SK-N-MC (cell line): Measurements from ENCODE around the gene LLGL2.

Experiments used
- DNase-seq: peaks from one replicate; pipeline ENCODE4 v3.0.0-alpha.2; 2011; ENCODE audit warnings: low read depth, low spot score
- H3K27ac ChIP-seq: fragments of 200-600 bp; sonication (generic); 2 replicates; pipeline ENCODE4 v1.5.1; 2016; ENCODE audit warnings: mixed run types
- H3K36me3 ChIP-seq: fragments of 200-600 bp; sonication (generic); 2 replicates; pipeline ENCODE4 v1.6.1; 2017; ENCODE audit warnings: antibody characterized with exemption, low read length, mixed read lengths; ENCODE audit not compliant: insufficient read depth
- H3K4me3 ChIP-seq: fragments of 200-600 bp; sonication (generic); 2 replicates; pipeline ENCODE4 v1.5.1; 2016
- H3K9ac ChIP-seq: fragments of 200-600 bp; sonication (generic); 2 replicates; pipeline ENCODE4 v1.8.0; 2017; ENCODE audit warnings: mixed run types, mixed read lengths; ENCODE audit not compliant: insufficient read length
- H3K9me3 ChIP-seq: fragments of 200-600 bp; sonication (generic); 2 replicates; pipeline ENCODE4 v1.6.1; 2017; ENCODE audit warnings: low read depth, mild to moderate bottlenecking, antibody characterized with exemption, low read length, moderate library complexity, mixed read lengths
- EZH2 ChIP-seq: fragments of 200-600 bp; sonication (generic); IDR thresholded peaks from one replicate; pipeline ENCODE4 v1.6.1; 2017; ENCODE audit warnings: antibody characterized with exemption
- FOXP2 ChIP-seq: optimal IDR thresholded peaks from 2 replicates; pipeline ENCODE3; 2011; ENCODE audit warnings: mild to moderate bottlenecking, moderate library complexity; ENCODE audit not compliant: insufficient read depth; ENCODE audit errors: extremely low read length, control extremely low read depth
- POLR2AphosphoS5 ChIP-seq: IDR thresholded peaks from 2 replicates; pipeline ENCODE4 v1.6.1; 2012; ENCODE audit warnings: mild to moderate bottlenecking, low read depth, low read length, borderline replicate concordance

The LLGL2 gene

DNA sequence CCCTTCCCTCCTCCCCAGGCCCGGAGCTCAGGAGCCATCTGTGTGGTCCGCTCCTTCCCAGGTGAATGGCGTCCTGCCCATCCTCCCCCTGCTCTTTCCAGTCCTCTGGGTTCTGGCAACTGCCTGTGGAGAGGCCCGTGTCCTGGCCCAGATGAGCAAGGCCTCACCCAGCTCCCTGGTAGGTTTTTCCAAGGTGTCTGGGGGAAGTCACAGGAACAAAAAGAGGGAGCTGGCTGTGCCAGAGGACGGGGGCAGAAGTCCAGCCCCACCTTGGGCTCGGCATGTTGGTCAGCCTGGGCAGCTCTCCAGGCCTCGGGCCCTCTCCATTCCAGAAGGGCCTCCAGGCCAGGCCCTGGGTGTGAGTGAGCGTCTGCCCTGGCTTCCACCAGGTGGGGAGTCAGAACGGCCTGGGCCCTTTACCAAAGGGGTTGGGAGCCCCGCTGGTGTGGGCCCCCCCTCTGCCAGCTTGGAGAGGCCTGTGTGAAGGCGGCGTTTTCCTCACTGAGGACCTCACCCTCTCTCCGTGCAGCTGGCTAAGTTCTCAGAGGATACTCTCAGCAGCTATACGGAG, 35.2 kb upstream of the LLGL2 start:
- no peak overlapping the region for H3K4me3 ChIP-seq
- TF ChIP-seq POLR2AphosphoS5 (no peak), FOXP2 (no peak), EZH2 (no peak)
- H3K9ac ChIP-seq, result no peak overlapping the region
- H3K36me3 ChIP-seq, result no peaks in the 10 kb centered on the region; the same call in 1 of the 2 replicates
- no peaks in the 10 kb centered on the region for H3K9me3 ChIP-seq
- H3K27ac ChIP-seq, result no peak overlapping the region
- DNase-seq, result no peak

DNA sequence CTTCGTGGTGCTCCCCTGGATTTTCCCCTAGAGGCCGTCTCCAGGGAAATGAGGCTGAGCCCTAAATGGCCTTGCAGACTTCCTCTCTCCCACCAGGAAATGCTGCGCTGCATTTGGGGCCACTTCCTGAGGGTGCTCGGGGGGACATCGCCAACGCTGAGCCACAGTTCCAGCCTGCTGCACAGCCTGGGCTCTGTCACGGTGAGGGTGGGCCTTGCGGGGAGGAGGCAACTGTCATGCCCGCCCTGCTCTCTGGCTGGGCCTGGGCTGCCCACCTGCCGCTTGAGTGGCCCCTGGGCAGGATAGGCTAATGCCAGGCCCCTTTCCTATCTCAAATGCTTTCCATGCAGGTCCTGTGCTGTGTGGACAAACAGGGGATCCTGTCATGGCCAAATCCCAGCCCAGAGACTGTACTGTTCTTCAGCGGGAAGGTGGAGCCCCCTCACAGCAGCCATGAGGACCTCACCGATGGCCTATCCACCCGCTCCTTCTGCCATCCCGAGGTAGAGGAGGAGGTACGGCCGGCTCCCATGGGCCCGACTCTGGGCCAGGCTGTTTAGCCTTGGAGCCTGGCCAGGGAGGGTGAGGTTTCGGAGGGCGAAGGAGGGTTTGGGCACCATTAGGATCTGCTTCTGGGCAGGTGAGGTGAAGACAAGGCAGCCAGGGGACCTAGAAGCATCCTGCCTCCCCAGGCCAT, 34.4 kb upstream of the LLGL2 start:
- H3K9me3 ChIP-seq, result no peaks in the 10 kb centered on the region
- no peak overlapping the region for H3K9ac ChIP-seq
- no peaks in the 10 kb centered on the region; the same call in 1 of the 2 replicates for H3K36me3 ChIP-seq
- H3K4me3 ChIP-seq, result no peak overlapping the region
- no peak for TF ChIP-seq FOXP2
- no peak for TF ChIP-seq POLR2AphosphoS5
- TF ChIP-seq EZH2, result no peak
- DNase-seq, result no peak
- no peak overlapping the region for H3K27ac ChIP-seq

DNA sequence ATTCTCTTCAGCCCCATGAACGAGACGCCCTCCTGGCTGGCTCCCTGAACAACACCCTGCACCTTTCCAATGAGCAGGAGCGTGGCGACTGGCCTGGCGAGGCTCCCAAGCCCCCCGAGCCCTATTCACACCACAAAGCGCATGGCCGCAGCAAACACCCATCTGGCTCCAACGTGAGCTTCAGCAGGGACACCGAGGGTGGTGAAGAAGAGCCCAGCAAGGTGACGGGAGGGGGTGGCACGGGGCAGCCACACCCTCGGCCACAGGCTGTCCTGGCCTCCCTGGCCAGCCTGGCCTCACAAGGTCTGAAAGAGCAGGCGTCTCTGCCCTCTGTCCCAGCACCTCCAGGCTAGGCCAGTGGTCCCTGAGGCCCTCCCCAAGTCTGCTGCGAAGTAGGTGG, 33.8 kb upstream of the LLGL2 start:
- H3K9ac ChIP-seq, result no peak overlapping the region
- TF ChIP-seq POLR2AphosphoS5 (no peak), EZH2 (no peak), FOXP2 (no peak)

DNA sequence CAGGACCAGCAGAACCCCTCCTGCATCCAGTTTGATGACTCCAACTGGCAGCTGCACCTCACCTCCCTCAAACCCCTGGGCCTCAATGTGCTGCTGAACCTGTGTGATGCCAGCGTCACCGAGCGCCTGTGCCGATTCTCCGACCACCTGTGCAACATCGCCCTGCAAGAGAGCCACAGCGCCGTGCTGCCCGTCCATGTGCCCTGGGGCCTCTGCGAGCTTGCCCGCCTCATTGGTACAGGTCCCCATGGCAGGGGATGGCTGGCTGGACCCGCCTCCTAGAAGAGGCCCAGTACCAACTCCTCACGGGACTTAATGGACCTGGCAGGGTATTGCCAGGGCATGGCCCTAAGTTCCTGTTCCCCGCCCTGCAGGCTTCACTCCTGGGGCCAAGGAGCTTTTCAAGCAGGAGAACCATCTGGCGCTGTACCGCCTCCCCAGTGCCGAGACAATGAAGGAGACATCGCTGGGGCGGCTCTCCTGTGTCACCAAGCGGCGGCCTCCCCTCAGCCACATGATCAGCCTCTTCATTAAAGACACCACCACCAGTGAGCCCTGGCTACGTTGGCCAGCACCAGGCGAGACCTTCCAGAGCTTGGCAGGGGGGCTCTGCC, 32.8 kb upstream of the LLGL2 start:
- H3K36me3 ChIP-seq, result no peaks in the 10 kb centered on the region; the same call in 1 of the 2 replicates
- TF ChIP-seq FOXP2 (no peak), POLR2AphosphoS5 (no peak), EZH2 (no peak)
- H3K9me3 ChIP-seq, result no peaks in the 10 kb centered on the region
- H3K27ac ChIP-seq, result no peak overlapping the region
- DNase-seq, result no peak
- H3K9ac ChIP-seq, result no peak overlapping the region
- H3K4me3 ChIP-seq, result no peak overlapping the region

More for the DNA sequence above, 33.8 kb upstream of the LLGL2 start:
- DNase-seq, result no peak
- Histone ChIP-seq H3K4me3 (no peak overlapping the region), H3K27ac (no peak overlapping the region), H3K36me3 (no peaks in the 10 kb centered on the region; the same call in 1 of the 2 replicates), H3K9me3 (no peaks in the 10 kb centered on the region)

DNA sequence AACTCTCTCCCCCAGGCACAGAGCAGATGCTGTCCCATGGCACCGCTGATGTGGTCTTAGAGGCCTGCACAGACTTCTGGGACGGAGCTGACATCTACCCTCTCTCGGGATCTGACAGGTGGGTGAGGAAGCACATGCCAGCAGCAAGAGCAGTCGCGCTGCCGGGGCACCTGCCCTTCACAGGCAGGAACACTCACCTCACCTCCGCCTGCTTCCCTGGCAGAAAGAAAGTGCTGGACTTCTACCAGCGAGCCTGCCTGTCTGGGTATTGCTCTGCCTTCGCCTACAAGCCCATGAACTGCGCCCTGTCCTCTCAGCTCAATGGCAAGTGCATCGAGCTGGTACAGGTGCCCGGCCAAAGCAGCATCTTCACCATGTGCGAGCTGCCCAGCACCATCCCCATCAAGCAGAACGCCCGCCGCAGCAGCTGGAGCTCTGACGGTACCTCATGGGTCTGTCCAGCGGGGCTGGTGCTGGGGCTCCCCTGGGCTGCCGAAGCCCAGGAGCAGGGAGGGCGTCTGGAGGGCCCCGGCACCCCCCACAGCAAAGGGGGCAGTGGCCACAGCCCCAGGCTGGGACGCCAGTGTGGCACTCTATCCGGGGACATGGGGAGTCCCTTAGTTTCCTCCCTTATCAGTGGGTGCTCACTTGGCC, 31.9 kb upstream of the LLGL2 start:
- H3K27ac ChIP-seq, result no peak overlapping the region
- DNase-seq, result no peak
- no peaks in the 10 kb centered on the region; the same call in 1 of the 2 replicates for H3K36me3 ChIP-seq
- no peak overlapping the region for H3K4me3 ChIP-seq
- TF ChIP-seq POLR2AphosphoS5 (no peak), FOXP2 (no peak), EZH2 (no peak)
- no peaks in the 10 kb centered on the region for H3K9me3 ChIP-seq
- no peak overlapping the region for H3K9ac ChIP-seq

DNA sequence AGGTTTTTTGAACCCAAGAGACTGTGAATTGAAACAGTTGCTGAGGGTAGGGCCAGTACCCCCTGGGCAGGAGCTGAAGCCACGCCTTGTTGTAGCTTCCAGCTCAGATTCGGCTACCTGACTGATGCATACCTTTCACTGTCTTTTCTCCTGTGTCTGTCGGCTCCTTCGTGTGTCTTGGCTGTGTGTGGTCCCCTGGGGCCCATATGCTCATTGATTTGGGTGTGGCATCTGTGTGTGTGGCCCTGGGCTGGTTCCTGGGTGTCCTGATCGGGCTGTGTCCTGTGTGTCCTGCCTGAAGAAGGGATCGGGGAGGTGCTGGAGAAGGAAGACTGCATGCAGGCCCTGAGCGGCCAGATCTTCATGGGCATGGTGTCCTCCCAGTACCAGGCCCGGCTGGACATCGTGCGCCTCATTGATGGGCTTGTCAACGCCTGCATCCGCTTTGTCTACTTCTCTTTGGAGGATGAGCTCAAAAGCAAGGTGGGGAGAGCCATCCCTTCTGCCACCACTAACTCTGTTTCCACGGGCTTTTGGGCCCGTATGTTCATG, 31.1 kb upstream of the LLGL2 start:
- Histone ChIP-seq H3K9me3 (no peaks in the 10 kb centered on the region), H3K36me3 (peaks cover under 1% of the 10 kb centered on the region; the same call in 1 of the 2 replicates), H3K27ac (no peak overlapping the region), H3K4me3 (no peak overlapping the region), H3K9ac (no peak overlapping the region)
- DNase-seq, result no peak
- TF ChIP-seq POLR2AphosphoS5 (no peak), EZH2 (no peak), FOXP2 (no peak)

DNA sequence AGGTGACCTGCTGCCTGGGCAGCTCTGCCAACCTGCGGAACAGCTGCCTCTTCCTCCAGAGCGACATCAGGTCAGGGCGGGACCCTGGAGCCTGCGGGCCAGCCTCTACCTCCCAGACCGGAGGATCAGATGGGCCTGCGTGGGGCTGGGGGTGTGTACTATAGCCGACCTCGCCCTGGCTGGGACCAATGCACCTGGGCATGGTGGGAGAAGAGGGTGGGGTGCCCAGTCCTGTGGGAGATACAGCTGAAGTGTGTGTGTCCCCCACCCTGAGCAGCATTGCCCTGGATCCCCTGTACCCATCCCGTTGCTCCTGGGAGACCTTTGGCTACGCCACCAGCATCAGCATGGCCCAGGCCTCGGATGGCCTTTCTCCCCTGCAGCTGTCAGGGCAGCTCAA, 29.5 kb upstream of the LLGL2 start:
- Histone ChIP-seq H3K27ac (no peak overlapping the region), H3K9ac (no peak overlapping the region), H3K36me3 (peaks cover 3% of the 10 kb centered on the region; the same call in 1 of the 2 replicates), H3K9me3 (no peaks in the 10 kb centered on the region), H3K4me3 (no peak overlapping the region)
- TF ChIP-seq EZH2 (no peak), FOXP2 (no peak), POLR2AphosphoS5 (no peak)
- DNase-seq, result no peak

DNA sequence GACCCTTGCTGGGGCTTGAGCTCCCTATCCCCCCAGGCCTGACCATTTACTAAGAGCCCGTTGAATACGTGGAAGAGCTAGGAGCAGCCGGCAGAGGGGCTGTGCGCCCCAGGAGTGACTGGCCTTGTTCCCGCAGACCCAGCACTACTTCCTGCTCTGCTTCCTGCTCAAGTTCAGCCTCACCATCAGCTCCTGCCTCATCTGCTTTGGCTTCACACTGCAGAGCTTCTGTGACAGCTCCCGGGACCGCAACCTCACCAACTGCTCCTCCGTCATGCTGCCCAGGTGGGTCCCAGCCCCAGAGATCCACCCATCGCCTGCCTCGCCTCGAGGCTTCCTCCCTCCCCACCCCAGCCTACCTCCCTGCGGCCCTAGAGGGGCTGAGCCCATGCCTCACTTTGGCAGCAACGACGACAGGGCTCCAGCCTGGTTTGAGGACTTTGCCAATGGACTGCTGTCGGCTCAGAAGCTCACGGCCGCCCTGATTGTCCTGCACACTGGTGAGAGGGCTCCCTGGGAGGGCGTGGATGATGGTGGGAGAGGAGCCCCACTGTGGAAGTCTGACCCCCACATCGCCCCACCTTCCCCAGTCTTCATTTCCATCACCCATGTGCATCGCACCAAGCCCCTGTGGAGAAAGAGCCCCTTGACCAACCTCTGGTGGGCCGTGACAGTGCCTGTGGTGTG, 27.3 kb upstream of the LLGL2 start:
- H3K27ac ChIP-seq, result no peak overlapping the region
- no peak for DNase-seq
- H3K36me3 ChIP-seq, result peaks cover 3% of the 10 kb centered on the region; the same call in 1 of the 2 replicates
- no peak overlapping the region for H3K4me3 ChIP-seq
- no peak overlapping the region for H3K9ac ChIP-seq
- no peaks in the 10 kb centered on the region for H3K9me3 ChIP-seq
- no peak for TF ChIP-seq EZH2
- TF ChIP-seq FOXP2, result no peak
- no peak for TF ChIP-seq POLR2AphosphoS5
